Stomach (tissue), 9 donors: ENCODE data around the gene COPB1. TPM values are rescaled to one million over a fixed set of nuclear protein-coding genes. Genes with fewer than 3 reads are reported as not detected.
A peak's percentile ranks its signal among the peaks of the same experiment; 100 is the strongest.

Source experiments
- DNase-seq, 2 donors: peaks; one replicate each; pipeline versions ENCODE4 v3.0.0 to v3.0.0-alpha.2; 2013 to 2019
- H3K27ac ChIP-seq, 5 donors: fragments of 200-600 bp in 4 of 5; sonication (generic) in 4 of 5; one replicate each; pipeline ENCODE4 v1.5.1; 2013 to 2019; ENCODE audit warnings: mild to moderate bottlenecking in 1 of 5, moderate library complexity in 1 of 5
- H3K27me3 ChIP-seq, 3 donors: fragments of 200-600 bp; sonication (generic); one replicate each; pipeline ENCODE4 v1.5.1; 2017 to 2019; ENCODE audit warnings: mixed run types in 1 of 3
- H3K36me3 ChIP-seq, 4 donors: fragments of 200-600 bp; sonication (generic); 1 replicate in 3 of 4; 2 replicates in 1 of 4; pipeline ENCODE4 v1.5.1; 2016 to 2019
- H3K4me1 ChIP-seq, 4 donors: fragments of 200-600 bp; sonication (generic); one replicate each; pipeline ENCODE4 v1.5.1; 2016 to 2019
- H3K4me3 ChIP-seq, 4 donors: fragments of 200-600 bp; sonication (generic) in 3 of 4; one replicate each; pipeline ENCODE4 v1.5.1; 2016 to 2019; ENCODE audit warnings: mild to moderate bottlenecking in 1 of 4
- H3K9me3 ChIP-seq, 4 donors: fragments of 200-600 bp; sonication (generic); one replicate each; pipeline ENCODE4 v1.5.1; 2016 to 2019
- EP300 ChIP-seq: sonication (generic); formaldehyde crosslinking; IDR thresholded peaks from one replicate; pipeline ENCODE4 v1.6.1; 2017; ENCODE audit warnings: antibody characterized with exemption
- POLR2A ChIP-seq, 4 donors: fragments of 450-650 bp; IDR thresholded peaks; one replicate each; pipeline ENCODE4 v1.6.1; 2016; ENCODE audit warnings: antibody characterized with exemption in 4 of 4, control low read depth in 2 of 4, mild to moderate bottlenecking in 1 of 4, moderate library complexity in 1 of 4
- POLR2AphosphoS5 ChIP-seq, 3 donors: sonication (generic); formaldehyde crosslinking; IDR thresholded peaks; one replicate each; pipeline ENCODE4 v1.6.1; 2016; ENCODE audit warnings: antibody characterized with exemption in 3 of 3
- WGBS, 5 donors: extraction: QIAGEN DNeasy Blood & Tissue Kit in 3 of 5; methylation state at CpG; one replicate each; pipeline versions ENCODE4 v1.1.5 to v1.1.7; 2013 to 2018; 5-methylcytosine and 5-hydroxymethylcytosine counted together
- intact Hi-C: fragments of 100-400 bp; cut with DNase I; formaldehyde crosslinking; loops from one replicate; pipeline ENCODE4 v1.15.1; 2023; ENCODE audit warnings: low total_unique reads
- polyA plus RNA-seq, 3 donors: library from polyadenylated mRNA; stranded (reverse); fragments of 200-250 nt; gene quantifications; one replicate each; pipeline ENCODE4 v1.2.3, GENCODE V29; 2013
- total RNA-seq, 5 donors: library from RNA; depleted of rRNA; stranded (reverse); fragments of >200 nt; gene quantifications; one replicate each; pipeline versions ENCODE4 v1.1.0 to v1.2.3, GENCODE V29; 2014 to 2016
- TF ChIP-seq, protein P1 (sequence below), 7 experiments: fragments of 450-650 bp in 4 of 7; fragments of 200-600 bp in 3 of 7; sonication (generic) in 3 of 7; IDR thresholded peaks; one replicate each; pipeline ENCODE4 v1.5.1; 2016 to 2019; ENCODE audit warnings: antibody characterized with exemption in 7 of 7, control low read depth in 2 of 7, mild to moderate bottlenecking in 1 of 7
- donor health status: healthy with polysubstance abuse.
- donor health status: Bipolar disorder and iron deficiency.
- donor health status: healthy.

COPB1 gene
- total and polyA plus RNA-seq, 8 donors = 36.8 to 196 (median 47.9) TPM

DNA sequence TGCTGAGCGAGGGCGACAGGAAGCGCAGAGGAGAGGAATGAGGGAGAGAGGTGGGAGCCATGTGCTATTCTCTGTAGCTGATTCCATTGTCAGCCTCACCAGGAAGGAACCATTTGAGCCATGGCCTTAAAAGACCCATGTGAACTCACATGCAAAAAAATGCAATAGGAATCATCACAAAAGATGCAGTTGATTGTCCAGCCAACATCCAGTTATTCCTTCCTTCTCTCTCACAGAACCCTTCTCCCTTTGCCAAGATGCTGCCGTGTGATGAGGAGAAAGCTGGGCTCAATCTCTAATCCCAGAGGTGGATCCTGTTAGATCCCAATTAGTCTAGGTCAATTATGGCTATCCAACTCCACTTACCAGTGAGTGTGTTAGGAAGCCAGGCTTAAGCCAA lies 82.4 kb downstream of the COPB1 start:
- 86 to 93% (median 89%) methylated on average over 4 of the region's 4 CpGs for WGBS, 5 donors

DNA sequence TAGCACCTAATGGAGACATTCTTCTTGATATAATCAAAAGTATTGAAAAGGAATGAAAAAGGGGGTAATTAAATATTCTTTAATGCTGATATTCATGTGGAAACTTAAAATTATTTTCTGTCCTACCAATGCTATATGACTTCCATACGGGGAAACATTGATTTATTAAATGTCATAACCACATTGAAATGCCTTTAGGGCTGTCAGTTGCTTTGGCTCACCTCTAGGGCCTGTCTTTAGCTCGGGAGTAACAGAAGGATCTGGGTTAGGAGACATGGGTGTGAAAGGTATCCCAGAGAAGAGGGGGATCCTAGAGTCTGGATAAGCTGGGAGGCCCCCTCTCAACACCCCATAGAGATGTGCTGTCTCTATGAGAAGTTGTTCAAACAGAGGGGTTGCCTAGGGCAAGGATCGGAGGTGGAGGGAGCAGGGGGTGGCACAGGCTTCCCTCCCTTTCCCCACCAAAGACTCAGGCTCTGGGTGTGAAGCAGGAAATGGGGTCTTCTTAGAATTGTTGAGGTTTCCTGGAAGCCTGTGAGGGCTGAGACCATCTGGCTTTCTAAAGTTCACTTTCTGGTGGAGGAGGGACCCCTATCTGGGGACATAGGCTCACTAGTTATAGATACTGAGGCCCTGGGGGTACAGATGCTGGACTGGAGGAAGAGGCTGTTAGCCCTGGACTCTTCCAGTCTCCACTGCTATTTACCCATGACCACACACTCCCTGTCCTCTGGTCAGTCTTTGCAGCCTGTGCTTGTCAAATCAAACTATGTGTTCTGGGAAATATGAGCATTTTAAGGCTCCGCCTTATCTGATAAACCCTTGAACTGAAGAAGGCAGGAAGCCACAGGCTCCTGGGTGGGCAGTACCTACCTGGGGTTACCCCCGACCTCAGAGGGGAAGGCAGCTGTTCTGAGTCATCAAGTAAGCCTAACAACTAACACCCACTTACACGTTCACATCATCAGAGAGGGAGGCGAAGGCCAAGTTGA lies 84.8 kb downstream of the COPB1 start:
- peak in 1 of 2 donors; percentile 42 for DNase-seq

More for the DNA sequence above, 82.4 kb downstream of the COPB1 start:
- H3K36me3 ChIP-seq = no peaks in the 10 kb centered on the region
- H3K27ac ChIP-seq = no peak overlapping the region
- DNase-seq = no peak
- no peaks in the 10 kb centered on the region for H3K9me3 ChIP-seq
- no peak overlapping the region for H3K4me3 ChIP-seq
- intact Hi-C loops = no loop called here
- no peaks in the 10 kb centered on the region for H3K27me3 ChIP-seq
- TF ChIP-seq EP300 (no peak), POLR2AphosphoS5 (IDR thresholded peaks at IDR 0.05) (peak in 1 of 3 donors; percentile 6), POLR2A (IDR thresholded peaks at IDR 0.05) (no peak)
- TF ChIP-seq, protein P1, sequence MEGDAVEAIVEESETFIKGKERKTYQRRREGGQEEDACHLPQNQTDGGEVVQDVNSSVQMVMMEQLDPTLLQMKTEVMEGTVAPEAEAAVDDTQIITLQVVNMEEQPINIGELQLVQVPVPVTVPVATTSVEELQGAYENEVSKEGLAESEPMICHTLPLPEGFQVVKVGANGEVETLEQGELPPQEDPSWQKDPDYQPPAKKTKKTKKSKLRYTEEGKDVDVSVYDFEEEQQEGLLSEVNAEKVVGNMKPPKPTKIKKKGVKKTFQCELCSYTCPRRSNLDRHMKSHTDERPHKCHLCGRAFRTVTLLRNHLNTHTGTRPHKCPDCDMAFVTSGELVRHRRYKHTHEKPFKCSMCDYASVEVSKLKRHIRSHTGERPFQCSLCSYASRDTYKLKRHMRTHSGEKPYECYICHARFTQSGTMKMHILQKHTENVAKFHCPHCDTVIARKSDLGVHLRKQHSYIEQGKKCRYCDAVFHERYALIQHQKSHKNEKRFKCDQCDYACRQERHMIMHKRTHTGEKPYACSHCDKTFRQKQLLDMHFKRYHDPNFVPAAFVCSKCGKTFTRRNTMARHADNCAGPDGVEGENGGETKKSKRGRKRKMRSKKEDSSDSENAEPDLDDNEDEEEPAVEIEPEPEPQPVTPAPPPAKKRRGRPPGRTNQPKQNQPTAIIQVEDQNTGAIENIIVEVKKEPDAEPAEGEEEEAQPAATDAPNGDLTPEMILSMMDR (IDR thresholded peaks at IDR 0.05) = no peak
- peaks cover 0 to 16% (median 3%) of the 10 kb centered on the region in 4 donors for H3K4me1 ChIP-seq

DNA sequence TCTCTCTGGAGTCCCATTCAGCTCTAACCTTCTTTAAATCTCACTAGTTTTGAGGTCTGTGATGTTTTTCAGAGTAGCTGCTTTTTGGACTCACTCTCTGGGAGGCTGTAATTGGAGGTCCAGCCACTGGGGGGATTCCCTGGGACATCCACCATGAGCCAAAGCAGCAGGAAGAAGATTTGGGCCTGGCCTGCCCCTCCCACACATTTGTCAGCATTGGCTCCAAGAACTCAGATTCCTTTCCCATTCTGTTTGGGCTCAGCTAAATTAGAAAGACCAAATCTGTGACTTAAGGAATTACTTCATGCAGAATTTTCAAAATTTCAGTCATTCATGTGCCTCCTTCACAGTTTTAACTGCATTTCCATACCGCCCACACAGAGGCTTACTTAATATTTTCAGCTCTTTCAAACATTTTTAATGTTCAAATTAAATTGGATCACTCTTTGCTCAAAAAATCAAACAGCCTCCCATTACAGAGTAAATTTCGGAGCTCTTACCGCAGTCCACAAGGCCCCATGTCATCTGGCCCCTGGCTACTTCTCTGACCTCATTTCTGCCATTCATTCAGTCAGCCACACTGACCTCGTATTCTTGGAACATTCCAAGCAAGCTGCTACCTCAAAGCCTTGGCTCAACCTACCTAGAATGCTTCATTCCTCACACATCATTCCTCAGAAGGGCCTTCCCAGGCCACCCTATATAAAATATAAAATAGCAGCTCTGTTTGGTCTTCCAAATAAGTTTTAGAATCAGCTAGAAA lies 86.1 kb downstream of the COPB1 start:
- H3K27ac ChIP-seq = peak overlapping the region in 2 of 5 donors; percentile 8 to 25
- H3K4me3 ChIP-seq = no peak overlapping the region

More for the DNA sequence above, 84.8 kb downstream of the COPB1 start:
- Histone ChIP-seq H3K36me3 (no peaks in the 10 kb centered on the region), H3K27me3 (no peaks in the 10 kb centered on the region), H3K4me3 (no peak overlapping the region), H3K9me3 (no peaks in the 10 kb centered on the region), H3K4me1 (peaks cover 0 to 17% (median 0%) of the 10 kb centered on the region in 4 donors), H3K27ac (peak overlapping the region in 2 of 5 donors; percentile 4 to 5)
- no peak for TF ChIP-seq POLR2AphosphoS5 (IDR thresholded peaks at IDR 0.05)
- no peak for TF ChIP-seq EP300
- no peak for TF ChIP-seq POLR2A (IDR thresholded peaks at IDR 0.05)
- TF ChIP-seq, protein P1 (IDR thresholded peaks at IDR 0.05) = no peak
- intact Hi-C loops = no loop called here
- WGBS, 5 donors = 50 to 75% (median 51%) methylated on average over 6 to 7 of the region's 7 CpGs

More for the DNA sequence above, 86.1 kb downstream of the COPB1 start:
- no peaks in the 10 kb centered on the region for H3K36me3 ChIP-seq
- intact Hi-C loops = no loop called here
- TF ChIP-seq EP300 (no peak), POLR2AphosphoS5 (IDR thresholded peaks at IDR 0.05) (no peak), POLR2A (IDR thresholded peaks at IDR 0.05) (no peak)
- TF ChIP-seq, protein P1 (IDR thresholded peaks at IDR 0.05) = peak in 1 of 7 experiments; percentile 7
- peak in 1 of 2 donors; percentile 69 for DNase-seq
- WGBS, 5 donors = 78 to 87% (median 85%) methylated on average over 4 of the region's 4 CpGs
- H3K27me3 ChIP-seq = no peaks in the 10 kb centered on the region
- no peaks in the 10 kb centered on the region for H3K9me3 ChIP-seq
- peaks cover 0 to 17% (median 0%) of the 10 kb centered on the region in 4 donors for H3K4me1 ChIP-seq
